ENCODE measurements around the gene GUCY1A2.
"Not testable (repeated sequence)": the region's sequence is repeated elsewhere in the genome, so short reads cannot be mapped to it uniquely, and the experiment has no call there.

GUCY1A2 gene

GRCh38 chr11:106840947-106841346 lies 177.3 kb downstream of the GUCY1A2 start:
- no peak for DNase-seq (ENCODE audit: low read depth, low spot score)

- no peak for DNase-seq (ENCODE audit: low read depth, low spot score)
Observed at GRCh38 chr11:106840146-106840545, 178.1 kb downstream of the GUCY1A2 start.

- no peak for DNase-seq (ENCODE audit: low read depth, low spot score)
Observed at GRCh38 chr11:106834567-106834966, 183.7 kb downstream of the GUCY1A2 start.

GRCh38 chr11:106828976-106829375 lies 189.3 kb downstream of the GUCY1A2 start:
- DNase-seq (ENCODE audit: low read depth, low spot score), result no peak

- no peak for DNase-seq (ENCODE audit: low read depth, low spot score)
Observed at GRCh38 chr11:106828576-106828975, 189.7 kb downstream of the GUCY1A2 start.

GRCh38 chr11:106827687-106828086 lies 190.6 kb downstream of the GUCY1A2 start:
- DNase-seq (ENCODE audit: low read depth, low spot score), result no peak

GRCh38 chr11:106826558-106826957 lies 191.7 kb downstream of the GUCY1A2 start:
- DNase-seq (ENCODE audit: low read depth, low spot score), result not testable (repeated sequence)

- DNase-seq (ENCODE audit: low read depth, low spot score), result no peak
Observed at GRCh38 chr11:106821826-106822225, 196.4 kb downstream of the GUCY1A2 start.

- no peak for DNase-seq (ENCODE audit: low read depth, low spot score)
Observed at GRCh38 chr11:106821291-106821690, 197.0 kb downstream of the GUCY1A2 start.

GRCh38 chr11:106818443-106818842 lies 199.8 kb downstream of the GUCY1A2 start:
- no peak for DNase-seq (ENCODE audit: low read depth, low spot score)

GRCh38 chr11:106815209-106815608 lies 203.1 kb downstream of the GUCY1A2 start:
- DNase-seq (ENCODE audit: low read depth, low spot score), result no peak

- DNase-seq (ENCODE audit: low read depth, low spot score), result no peak
Observed at GRCh38 chr11:106813806-106814205, 204.5 kb downstream of the GUCY1A2 start.

- no peak for DNase-seq (ENCODE audit: low read depth, low spot score)
Observed at GRCh38 chr11:106794058-106794457, 224.2 kb downstream of the GUCY1A2 start.

- DNase-seq (ENCODE audit: low read depth, low spot score), result no peak
Observed at GRCh38 chr11:106789406-106789805, 228.9 kb downstream of the GUCY1A2 start.

- no peak for DNase-seq (ENCODE audit: low read depth, low spot score)
Observed at GRCh38 chr11:106787454-106787853, 230.8 kb downstream of the GUCY1A2 start.

GRCh38 chr11:106785913-106786650 lies 232.2 kb downstream of the GUCY1A2 start:
- DNase-seq (ENCODE audit: low read depth, low spot score), result no peak

GRCh38 chr11:106777302-106777701 lies 241.0 kb downstream of the GUCY1A2 start:
- not testable (repeated sequence) for DNase-seq (ENCODE audit: low read depth, low spot score)

GRCh38 chr11:106770489-106771085 lies 247.7 kb downstream of the GUCY1A2 start:
- DNase-seq (ENCODE audit: low read depth, low spot score), result no peak

- DNase-seq (ENCODE audit: low read depth, low spot score), result no peak
Observed at GRCh38 chr11:106765469-106766258, 252.6 kb downstream of the GUCY1A2 start.

GRCh38 chr11:106763501-106763900 lies 254.8 kb downstream of the GUCY1A2 start:
- no peak for DNase-seq (ENCODE audit: low read depth, low spot score)

GRCh38 chr11:106761745-106762144 lies 256.5 kb downstream of the GUCY1A2 start:
- no peak for DNase-seq (ENCODE audit: low read depth, low spot score)

GRCh38 chr11:106761240-106761639 lies 257.0 kb downstream of the GUCY1A2 start:
- no peak for DNase-seq (ENCODE audit: low read depth, low spot score)

GRCh38 chr11:106748059-106748458 lies 270.2 kb downstream of the GUCY1A2 start:
- DNase-seq (ENCODE audit: low read depth, low spot score), result no peak
